Activated naive CD4-positive, alpha-beta T cell treated with anti-CD3 and anti-CD28 coated beads, Interleukin-2, amount 50 U/mL, for 72 hours (primary cell): ENCODE measurements around the gene CACNB2. TPM values are rescaled to one million over a fixed set of nuclear protein-coding genes. Genes with fewer than 3 reads are reported as not detected.
"Not testable (repeated sequence)": the region's sequence is repeated elsewhere in the genome, so short reads cannot be mapped to it uniquely, and the experiment has no call there.

Experiments
- ATAC-seq, 2 donors: fragments of 150-1000 bp; cut with Tn5 transposase; 2 replicates each; pipeline ENCODE4 v1.10.0; 2021; ENCODE audit warnings: mild to moderate bottlenecking in 2 of 2, moderate library complexity in 2 of 2
- DNase-seq, 2 donors: peaks; one replicate each; pipeline ENCODE4 v3.0.0; 2021 to 2022; ENCODE audit warnings: low spot score in 2 of 2
- H3K27ac Mint-ChIP-seq, 2 donors: one replicate each; pipeline ENCODE4 v1.8.0; 2022; ENCODE audit warnings: mild to moderate bottlenecking in 2 of 2, mixed read lengths in 2 of 2
- H3K36me3 Mint-ChIP-seq, 2 donors: one replicate each; pipeline ENCODE4 v1.8.0; 2022; ENCODE audit warnings: mixed read lengths in 2 of 2
- H3K9me3 Mint-ChIP-seq, 2 donors: one replicate each; pipeline ENCODE4 v1.8.0; 2022; ENCODE audit warnings: mixed read lengths in 2 of 2
- total RNA-seq, 2 donors: library from RNA; stranded (reverse); gene quantifications; one replicate each; pipeline ENCODE4 v1.2.3, GENCODE V29; 2022

CACNB2 gene
- total RNA-seq, 2 donors from 2014 or later: not detected

GRCh38 chr10:18164748-18165361, 24.6 kb downstream of the CACNB2 start:
- Mint-ChIP-seq H3K36me3 (no peaks in the 10 kb centered on the region), H3K9me3 (peaks cover 0 to 8% of the 10 kb centered on the region in 2 donors), H3K27ac (no peak overlapping the region)
- no peak for ATAC-seq
- DNase-seq: no peak

- Mint-ChIP-seq H3K36me3 (no peaks in the 10 kb centered on the region), H3K27ac (no peak overlapping the region), H3K9me3 (peaks cover 0 to 5% of the 10 kb centered on the region in 2 donors)
- DNase-seq: no peak
- no peak for ATAC-seq
Observed at GRCh38 chr10:18178854-18179483, 38.7 kb downstream of the CACNB2 start.

GRCh38 chr10:18179891-18180290, 39.7 kb downstream of the CACNB2 start:
- ATAC-seq (no peak), DNase-seq (no peak)
- peaks cover 0 to 5% of the 10 kb centered on the region in 2 donors for H3K9me3 Mint-ChIP-seq
- H3K27ac Mint-ChIP-seq: no peak overlapping the region
- H3K36me3 Mint-ChIP-seq: no peaks in the 10 kb centered on the region

- H3K9me3 Mint-ChIP-seq, DNase-seq, ATAC-seq, H3K27ac Mint-ChIP-seq, H3K36me3 Mint-ChIP-seq: not testable (repeated sequence)
Observed at GRCh38 chr10:18181382-18181781, 41.2 kb downstream of the CACNB2 start.

- DNase-seq: no peak
- H3K9me3 Mint-ChIP-seq: peaks cover 4 to 9% of the 10 kb centered on the region in 2 donors
Observed at GRCh38 chr10:18185621-18186020, 45.4 kb downstream of the CACNB2 start.

GRCh38 chr10:18190840-18191239, 50.6 kb downstream of the CACNB2 start:
- no peak for ATAC-seq
- H3K9me3 Mint-ChIP-seq: peaks cover under 1 to 5% of the 10 kb centered on the region in 2 donors

More at GRCh38 chr10:18185621-18186020, 45.4 kb downstream of the CACNB2 start:
- Mint-ChIP-seq H3K36me3 (no peaks in the 10 kb centered on the region), H3K27ac (no peak overlapping the region)
- ATAC-seq: no peak

GRCh38 chr10:18194634-18195033, 54.4 kb downstream of the CACNB2 start:
- Mint-ChIP-seq H3K27ac (no peak overlapping the region), H3K9me3 (peaks cover 0 to 6% of the 10 kb centered on the region in 2 donors), H3K36me3 (no peaks in the 10 kb centered on the region)
- DNase-seq: no peak
- ATAC-seq: no peak

More at GRCh38 chr10:18190840-18191239, 50.6 kb downstream of the CACNB2 start:
- no peak for DNase-seq
- no peak overlapping the region for H3K27ac Mint-ChIP-seq
- H3K36me3 Mint-ChIP-seq: no peaks in the 10 kb centered on the region

GRCh38 chr10:18195060-18195799, 55.0 kb downstream of the CACNB2 start:
- Mint-ChIP-seq H3K36me3 (no peaks in the 10 kb centered on the region), H3K9me3 (peaks cover 0 to 8% of the 10 kb centered on the region in 2 donors), H3K27ac (no peak overlapping the region)
- ATAC-seq (no peak), DNase-seq (no peak)

- H3K27ac Mint-ChIP-seq: no peak overlapping the region
- no peak for DNase-seq
- ATAC-seq: no peak
- H3K9me3 Mint-ChIP-seq: peaks cover 0 to 8% of the 10 kb centered on the region in 2 donors
- H3K36me3 Mint-ChIP-seq: no peaks in the 10 kb centered on the region
Observed at GRCh38 chr10:18196806-18197550, 56.8 kb downstream of the CACNB2 start.

- no peak for ATAC-seq
- Mint-ChIP-seq H3K36me3 (no peaks in the 10 kb centered on the region), H3K9me3 (peaks cover 0 to 8% of the 10 kb centered on the region in 2 donors), H3K27ac (no peak overlapping the region)
- no peak for DNase-seq
Observed at GRCh38 chr10:18197706-18198105, 57.5 kb downstream of the CACNB2 start.

GRCh38 chr10:18201877-18202276, 61.7 kb downstream of the CACNB2 start:
- Mint-ChIP-seq H3K27ac (no peak overlapping the region), H3K9me3 (peaks cover 0 to 8% of the 10 kb centered on the region in 2 donors), H3K36me3 (no peaks in the 10 kb centered on the region)
- DNase-seq (no peak), ATAC-seq (no peak)

- DNase-seq (no peak), ATAC-seq (no peak)
- Mint-ChIP-seq H3K9me3 (peaks cover 0 to 8% of the 10 kb centered on the region in 2 donors), H3K36me3 (no peaks in the 10 kb centered on the region), H3K27ac (no peak overlapping the region)
Observed at GRCh38 chr10:18202680-18203460, 62.6 kb downstream of the CACNB2 start.

GRCh38 chr10:18203471-18203870, 63.2 kb downstream of the CACNB2 start:
- no peak overlapping the region for H3K27ac Mint-ChIP-seq
- H3K36me3 Mint-ChIP-seq: no peaks in the 10 kb centered on the region
- no peak for DNase-seq
- peaks cover 0 to 8% of the 10 kb centered on the region in 2 donors for H3K9me3 Mint-ChIP-seq
- ATAC-seq: no peak

- H3K27ac Mint-ChIP-seq: no peak overlapping the region
- ATAC-seq (no peak), DNase-seq (no peak)
- peaks cover 0 to 4% of the 10 kb centered on the region in 2 donors for H3K9me3 Mint-ChIP-seq
- no peaks in the 10 kb centered on the region for H3K36me3 Mint-ChIP-seq
Observed at GRCh38 chr10:18204039-18204835, 64.0 kb downstream of the CACNB2 start.

- ATAC-seq: no peak
- H3K36me3 Mint-ChIP-seq: no peaks in the 10 kb centered on the region
- DNase-seq: no peak
- H3K9me3 Mint-ChIP-seq: no peaks in the 10 kb centered on the region
- H3K27ac Mint-ChIP-seq: no peak overlapping the region
Observed at GRCh38 chr10:18205098-18205834, 65.0 kb downstream of the CACNB2 start.
